Neuron (in vitro differentiated cells): ENCODE measurements around the gene KIAA1328.
"Not testable (repeated sequence)": the region's sequence is repeated elsewhere in the genome, so short reads cannot be mapped to it uniquely, and the experiment has no call there.

Source experiments
- H2AFZ ChIP-seq: one replicate; pipeline ENCODE4 v1.6.1; 2013; ENCODE audit warnings: low read depth, mild to moderate bottlenecking, inconsistent platforms, low read length, moderate library complexity
- H3K27me3 ChIP-seq: one replicate; pipeline ENCODE4 v1.6.1; 2013; ENCODE audit warnings: low read length; ENCODE audit not compliant: insufficient read depth
- H3K36me3 ChIP-seq: one replicate; pipeline ENCODE4 v1.6.1; 2013; ENCODE audit warnings: low read length; ENCODE audit not compliant: insufficient read depth
- H3K4me1 ChIP-seq: one replicate; pipeline ENCODE4 v1.6.1; 2013; ENCODE audit warnings: low read length; ENCODE audit not compliant: insufficient read depth
- H3K4me3 ChIP-seq: 2 replicates; pipeline ENCODE4 v1.5.1; 2013; ENCODE audit warnings: mild to moderate bottlenecking, low read length, moderate library complexity
- H3K9me3 ChIP-seq: one replicate; pipeline ENCODE4 v1.6.1; 2013; ENCODE audit warnings: low read length

Gene KIAA1328

DNA sequence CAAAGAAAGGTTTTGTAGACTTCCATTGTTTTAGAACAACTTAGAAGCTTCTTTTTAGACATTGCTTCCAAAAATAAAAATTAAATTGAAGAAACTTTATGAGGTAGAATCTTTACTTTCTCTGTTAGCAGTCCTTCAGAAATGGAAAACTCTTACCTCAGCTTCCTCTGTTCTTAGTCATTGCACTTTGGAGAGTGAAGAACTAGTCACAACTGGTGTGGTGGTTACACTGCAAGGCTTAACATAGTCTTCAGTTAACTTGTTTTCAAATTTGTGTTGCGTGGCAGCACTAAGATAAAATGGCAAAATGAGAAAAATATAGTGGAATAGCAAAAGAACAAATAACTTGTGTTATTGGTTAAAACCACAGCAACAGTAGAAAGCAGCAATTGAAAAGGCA is 332.6 kb downstream of the KIAA1328 start:
- Histone ChIP-seq H3K9me3 (no peaks in the 10 kb centered on the region), H2AFZ (no peak overlapping the region), H3K4me1 (peaks cover 8% of the 10 kb centered on the region)

DNA sequence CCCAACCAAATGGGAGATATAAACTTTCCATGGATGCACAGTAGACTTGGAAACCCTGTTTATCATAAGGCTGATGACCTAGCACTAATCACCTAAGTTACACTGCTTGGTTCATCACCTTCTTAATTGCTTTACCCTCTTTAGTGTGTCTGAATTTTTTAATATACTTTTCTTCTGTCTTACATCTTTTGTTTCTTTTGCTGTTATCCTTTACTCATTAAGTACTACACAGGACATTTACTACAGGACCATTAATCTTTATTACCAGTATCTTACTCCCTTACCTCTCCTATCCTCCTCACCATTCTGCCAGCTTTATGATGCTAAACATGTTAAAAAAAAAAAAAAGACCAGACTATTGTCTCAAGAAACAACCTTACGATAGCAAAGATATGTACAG is 333.6 kb downstream of the KIAA1328 start:
- H3K36me3 ChIP-seq: no peaks in the 10 kb centered on the region
- no peak overlapping the region for H3K4me3 ChIP-seq
- H3K9me3 ChIP-seq: no peaks in the 10 kb centered on the region
- H2AFZ ChIP-seq: no peak overlapping the region
- peaks cover 8% of the 10 kb centered on the region for H3K4me1 ChIP-seq
- H3K27me3 ChIP-seq: no peaks in the 10 kb centered on the region

More for the DNA sequence above, 332.6 kb downstream of the KIAA1328 start:
- Histone ChIP-seq H3K27me3 (no peaks in the 10 kb centered on the region), H3K4me3 (no peak overlapping the region), H3K36me3 (no peaks in the 10 kb centered on the region)

DNA sequence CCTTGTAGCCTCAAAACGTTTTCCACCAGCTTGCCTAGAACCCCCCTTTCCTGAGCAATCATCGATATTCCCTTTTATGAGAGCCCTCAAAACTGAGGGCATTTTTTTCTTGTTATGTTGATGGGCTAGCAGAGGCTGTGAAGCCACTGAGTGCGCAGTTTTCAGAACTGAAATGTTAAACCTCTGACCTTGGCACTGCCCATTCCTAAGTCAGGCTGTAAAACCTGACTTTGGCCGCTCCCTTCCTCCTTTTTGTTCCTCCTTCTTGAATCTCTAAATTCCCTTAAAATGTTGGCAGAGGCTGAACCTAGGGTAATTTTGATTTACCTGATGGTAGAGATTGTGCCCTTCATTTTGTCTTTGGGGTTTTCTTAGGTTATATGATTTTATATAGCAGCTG is 334.2 kb downstream of the KIAA1328 start:
- Histone ChIP-seq H3K9me3 (no peaks in the 10 kb centered on the region), H3K4me1 (peaks cover 8% of the 10 kb centered on the region), H3K4me3 (no peak overlapping the region), H2AFZ (no peak overlapping the region), H3K36me3 (no peaks in the 10 kb centered on the region), H3K27me3 (no peaks in the 10 kb centered on the region)

DNA sequence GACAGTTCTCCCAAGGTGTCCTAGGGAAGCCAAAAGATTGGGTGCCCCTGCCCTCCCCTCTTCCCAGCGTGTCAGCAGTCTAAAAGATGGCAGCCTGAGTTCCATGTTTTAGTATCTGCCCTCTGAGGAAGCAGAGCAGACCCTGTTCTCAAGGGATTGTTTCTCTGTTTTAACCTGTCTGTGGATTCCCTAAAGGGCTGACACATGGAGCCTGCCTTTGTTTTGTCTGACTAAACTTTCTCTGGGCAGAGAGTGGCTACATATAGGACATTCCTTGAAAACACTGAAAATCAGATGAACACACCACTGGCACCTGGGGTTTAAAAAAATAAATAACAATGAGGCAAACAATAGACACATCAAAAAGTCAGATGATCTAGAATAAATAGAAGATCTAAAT is 337.6 kb downstream of the KIAA1328 start:
- Histone ChIP-seq H3K27me3 (no peaks in the 10 kb centered on the region), H3K9me3 (no peaks in the 10 kb centered on the region), H3K36me3 (no peaks in the 10 kb centered on the region), H3K4me1 (no peaks in the 10 kb centered on the region), H2AFZ (no peak overlapping the region), H3K4me3 (no peak overlapping the region)

DNA sequence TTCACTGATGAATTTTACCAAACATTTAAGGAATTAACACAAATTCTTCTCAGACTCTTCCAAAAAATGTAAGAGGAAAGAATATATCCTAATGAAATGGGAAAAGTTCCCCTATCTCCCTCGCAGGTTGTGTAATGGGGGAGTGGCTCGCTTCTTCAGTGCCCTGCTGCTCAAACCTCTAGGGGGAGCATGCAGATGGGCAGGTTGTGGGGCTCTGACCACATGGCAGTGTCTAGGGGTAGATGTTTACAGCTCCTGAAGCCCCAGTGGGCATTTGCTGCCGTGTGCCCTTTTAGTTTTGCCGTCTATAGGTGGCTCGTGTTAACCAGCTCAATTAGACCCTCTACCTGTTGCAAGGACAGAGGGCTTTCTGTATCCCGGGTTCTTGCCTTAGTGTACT is 338.0 kb downstream of the KIAA1328 start:
- H2AFZ ChIP-seq, H3K27me3 ChIP-seq: not testable (repeated sequence)

DNA sequence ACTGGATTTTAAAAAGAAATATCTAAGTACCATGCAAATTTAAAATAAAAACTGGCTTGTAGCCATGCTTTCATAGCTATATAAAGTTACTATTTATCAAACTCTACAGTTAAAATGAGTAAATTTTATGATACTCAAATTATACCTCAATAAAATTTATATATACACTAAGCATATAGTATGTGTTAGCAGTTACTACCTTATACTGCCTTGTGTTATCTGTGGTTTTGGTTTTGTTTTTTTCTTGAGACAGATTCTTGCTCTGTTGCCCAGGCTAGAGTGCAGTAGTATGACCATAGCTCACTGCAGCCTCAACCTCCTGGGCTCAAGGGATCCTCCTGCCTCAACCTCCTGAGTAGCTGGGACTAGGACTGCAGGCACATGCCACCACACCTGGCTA is 342.1 kb downstream of the KIAA1328 start:
- H3K4me1 ChIP-seq: no peaks in the 10 kb centered on the region
- H3K36me3 ChIP-seq: no peaks in the 10 kb centered on the region
- H2AFZ ChIP-seq: no peak overlapping the region
- H3K9me3 ChIP-seq: no peaks in the 10 kb centered on the region
- H3K27me3 ChIP-seq: no peaks in the 10 kb centered on the region
- no peak overlapping the region for H3K4me3 ChIP-seq

More for the DNA sequence above, 338.0 kb downstream of the KIAA1328 start:
- H3K4me3 ChIP-seq, H3K4me1 ChIP-seq, H3K36me3 ChIP-seq, H3K9me3 ChIP-seq: not testable (repeated sequence)

DNA sequence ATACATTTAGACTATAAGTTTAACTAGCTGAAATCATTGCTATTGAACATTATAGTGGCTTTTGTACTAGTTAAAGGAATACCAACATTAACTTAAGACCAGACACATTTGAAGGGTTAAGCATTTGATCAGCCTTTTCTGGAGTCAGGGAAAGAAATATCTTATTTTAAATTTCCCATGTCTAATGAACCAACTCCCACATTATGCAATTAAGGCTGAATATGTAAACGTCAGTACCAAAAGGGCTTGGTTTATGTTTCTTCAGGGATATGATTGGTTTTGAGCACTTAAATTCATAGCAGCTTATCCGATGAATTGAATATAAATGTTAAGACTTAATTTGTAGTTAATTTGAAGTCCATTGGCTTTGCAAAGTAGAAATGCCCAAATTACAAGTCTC is 344.5 kb downstream of the KIAA1328 start:
- Histone ChIP-seq H3K4me1 (peaks cover 4% of the 10 kb centered on the region), H2AFZ (no peak overlapping the region), H3K27me3 (no peaks in the 10 kb centered on the region), H3K36me3 (no peaks in the 10 kb centered on the region), H3K9me3 (no peaks in the 10 kb centered on the region), H3K4me3 (no peak overlapping the region)

DNA sequence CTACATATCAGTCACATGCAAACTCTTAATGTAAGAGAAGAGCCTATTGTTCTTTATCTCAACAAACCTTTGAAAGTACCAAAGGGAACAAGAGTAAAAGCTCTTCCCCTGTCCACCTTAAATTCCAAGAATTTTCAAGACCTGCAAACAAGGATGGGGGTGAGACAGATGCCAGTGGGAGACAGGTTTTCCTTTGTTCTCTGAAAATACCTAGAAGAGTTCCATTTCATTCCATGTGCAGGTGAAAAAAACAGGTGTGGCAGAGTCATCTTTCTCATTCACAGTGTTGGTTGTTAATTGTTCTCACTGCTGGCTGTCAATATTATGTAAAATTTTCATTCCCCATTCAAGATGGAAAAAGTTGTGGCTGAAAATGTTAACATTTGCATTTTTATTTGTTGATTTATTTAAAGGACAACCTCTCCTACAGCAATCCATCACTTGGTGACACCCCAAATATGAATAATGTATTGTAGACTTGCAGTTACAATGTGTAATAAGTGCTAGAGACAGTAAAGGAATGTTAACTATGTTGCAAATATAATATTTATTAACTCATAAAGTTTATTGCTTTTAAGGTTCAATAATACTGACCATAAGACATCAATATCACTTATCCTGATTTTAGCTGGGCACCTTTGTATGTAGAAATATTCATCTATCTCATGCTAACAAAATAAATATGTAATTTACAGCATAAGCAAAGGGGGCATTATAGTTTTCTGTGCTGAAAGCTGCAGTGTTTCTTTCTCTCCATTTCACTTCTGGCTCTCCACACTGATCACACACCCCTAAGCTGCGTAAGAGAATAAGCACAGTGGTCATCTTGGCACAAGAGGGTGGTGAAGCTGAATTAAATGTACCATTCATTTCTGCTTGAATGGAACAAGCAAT is 347.0 kb downstream of the KIAA1328 start:
- no peaks in the 10 kb centered on the region for H3K36me3 ChIP-seq
- peaks cover 4% of the 10 kb centered on the region for H3K4me1 ChIP-seq
- H2AFZ ChIP-seq: no peak overlapping the region
- H3K9me3 ChIP-seq: no peaks in the 10 kb centered on the region
- H3K27me3 ChIP-seq: no peaks in the 10 kb centered on the region
- H3K4me3 ChIP-seq: no peak overlapping the region

DNA sequence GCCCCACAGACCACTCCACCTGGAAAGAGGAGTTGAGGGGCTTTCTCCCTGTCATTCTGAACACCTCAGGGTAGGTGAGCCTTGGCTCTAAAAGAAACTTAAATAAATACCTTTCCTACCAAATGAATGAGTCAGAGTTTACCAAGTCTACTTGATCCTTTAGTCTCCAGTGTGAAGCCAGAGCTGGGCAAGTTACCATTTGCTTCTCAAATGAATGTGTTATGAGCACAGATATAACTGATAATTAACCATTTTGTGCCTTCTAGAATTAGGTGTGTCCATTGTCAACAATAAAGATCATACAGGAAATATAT is 347.7 kb downstream of the KIAA1328 start:
- H3K4me1 ChIP-seq: peaks cover 4% of the 10 kb centered on the region
- H3K4me3 ChIP-seq: no peak overlapping the region
- H2AFZ ChIP-seq: no peak overlapping the region
- no peaks in the 10 kb centered on the region for H3K9me3 ChIP-seq
- H3K27me3 ChIP-seq: no peaks in the 10 kb centered on the region
- H3K36me3 ChIP-seq: no peaks in the 10 kb centered on the region

DNA sequence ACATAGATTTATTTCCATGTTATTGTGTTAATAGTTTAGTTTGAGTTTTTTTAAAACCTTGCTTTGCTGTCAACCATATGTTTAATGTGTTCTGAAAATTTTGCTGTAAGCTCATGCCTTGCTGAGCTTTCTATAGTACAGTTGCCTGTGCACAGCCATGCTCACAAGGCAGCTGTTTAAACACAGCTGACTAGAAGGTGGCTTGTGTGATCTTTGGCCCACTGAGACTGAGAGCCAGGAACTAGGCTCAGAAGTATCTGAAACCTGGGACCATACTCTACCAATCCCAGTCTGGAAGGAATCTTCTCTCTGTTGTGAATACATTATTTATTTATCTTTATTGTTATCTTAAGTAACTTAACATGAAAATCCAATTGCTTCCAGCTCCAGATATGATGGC is 350.5 kb downstream of the KIAA1328 start:
- Histone ChIP-seq H2AFZ (no peak overlapping the region), H3K4me3 (no peak overlapping the region), H3K27me3 (no peaks in the 10 kb centered on the region), H3K4me1 (peaks cover 4% of the 10 kb centered on the region), H3K36me3 (no peaks in the 10 kb centered on the region), H3K9me3 (no peaks in the 10 kb centered on the region)

DNA sequence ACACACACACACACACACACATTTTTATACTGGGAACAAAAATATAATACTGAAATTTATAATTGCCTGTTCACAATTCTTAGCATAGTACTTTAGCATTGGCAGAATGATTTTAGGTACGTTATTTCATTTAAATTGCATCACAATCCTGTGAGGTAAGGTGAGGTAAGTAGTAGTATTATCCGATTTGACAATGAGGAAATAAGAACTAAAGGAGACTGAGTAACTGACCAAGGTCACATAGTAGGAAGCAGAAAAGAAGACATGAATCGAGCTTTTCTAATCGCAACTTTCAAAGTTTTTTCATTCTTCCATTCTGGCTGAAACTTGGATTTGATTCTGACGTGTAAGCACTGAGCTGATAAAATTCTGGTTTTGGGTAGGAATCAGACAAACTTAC is 351.2 kb downstream of the KIAA1328 start:
- Histone ChIP-seq H3K4me3 (no peak overlapping the region), H2AFZ (no peak overlapping the region), H3K9me3 (no peaks in the 10 kb centered on the region), H3K27me3 (no peaks in the 10 kb centered on the region), H3K4me1 (peaks cover 4% of the 10 kb centered on the region), H3K36me3 (no peaks in the 10 kb centered on the region)

DNA sequence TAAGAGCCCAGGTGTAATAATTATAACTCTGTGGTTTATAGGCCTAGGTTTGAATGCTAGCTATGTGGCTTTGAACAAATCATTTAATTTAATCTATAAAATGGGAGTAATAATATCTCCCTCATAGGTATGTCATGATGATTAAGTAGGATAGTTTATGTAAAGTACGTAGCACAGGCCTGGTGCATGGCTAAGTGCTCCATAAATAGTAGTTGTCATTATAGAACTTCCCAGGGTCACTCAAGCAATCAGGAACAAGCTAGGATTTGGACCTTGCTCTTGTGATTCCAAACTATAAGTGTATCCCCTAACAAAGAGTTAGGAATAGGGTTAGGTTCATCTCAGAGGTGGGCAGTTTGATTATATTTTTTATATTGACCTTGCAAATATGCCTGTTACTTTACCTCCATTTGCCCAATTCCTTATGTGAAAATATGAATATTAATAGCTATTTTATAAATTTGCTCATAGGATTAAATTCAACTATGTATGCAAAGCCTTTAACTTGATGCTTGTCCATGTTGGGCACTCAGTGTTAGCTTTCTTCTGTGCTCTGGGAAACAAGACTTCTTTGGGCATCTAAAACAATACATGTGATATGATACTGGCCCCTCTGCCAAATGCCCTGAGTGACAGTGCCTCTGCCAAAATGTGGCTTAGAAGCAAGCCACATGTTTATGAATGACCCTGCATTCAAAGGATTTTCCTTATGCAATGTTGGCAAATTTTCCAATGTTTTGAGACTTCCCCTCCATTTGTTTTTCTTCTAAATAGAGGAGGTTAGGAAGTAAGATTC is 353.6 kb downstream of the KIAA1328 start:
- Histone ChIP-seq H3K36me3 (no peaks in the 10 kb centered on the region), H3K9me3 (no peaks in the 10 kb centered on the region), H3K27me3 (no peaks in the 10 kb centered on the region), H3K4me3 (no peak overlapping the region), H3K4me1 (peaks cover under 1% of the 10 kb centered on the region), H2AFZ (no peak overlapping the region)

DNA sequence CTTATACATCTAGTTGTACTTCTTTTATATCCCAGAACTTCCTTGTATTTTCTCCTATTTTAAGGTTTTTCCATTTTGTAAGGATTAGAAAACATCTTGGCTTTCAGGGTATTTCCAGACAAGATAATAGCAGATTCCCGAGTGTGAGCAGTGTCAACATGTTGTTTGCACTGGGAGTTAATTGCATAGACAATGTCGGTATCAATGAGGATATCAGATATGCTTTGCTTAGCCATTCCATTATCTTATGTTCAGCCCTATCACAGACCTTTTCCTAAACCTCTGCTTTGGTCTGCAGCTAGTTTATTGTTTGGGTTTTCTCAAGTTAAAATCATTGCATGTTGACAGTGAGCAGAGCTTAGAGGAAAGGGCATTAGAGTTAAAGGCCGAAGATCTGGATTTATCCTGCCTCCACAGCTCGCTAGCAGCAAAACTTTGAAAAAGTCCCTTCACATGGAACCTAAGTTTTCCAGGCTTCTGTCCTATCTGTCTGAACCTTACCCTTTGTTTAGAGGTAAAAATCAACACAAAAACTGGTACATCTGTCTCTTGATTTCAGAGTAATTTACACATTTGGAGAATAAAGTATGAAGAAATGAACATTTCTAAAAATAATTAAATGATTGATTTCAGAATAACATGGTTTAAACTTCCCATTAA is 355.4 kb downstream of the KIAA1328 start:
- Histone ChIP-seq H3K4me1 (peaks cover 4% of the 10 kb centered on the region), H3K4me3 (no peak overlapping the region), H2AFZ (no peak overlapping the region), H3K27me3 (no peaks in the 10 kb centered on the region), H3K9me3 (no peaks in the 10 kb centered on the region), H3K36me3 (no peaks in the 10 kb centered on the region)
